Raji (cell line): ENCODE measurements around the gene BABAM2.

Source experiments
- POLR2A ChIP-seq: IDR thresholded peaks from 2 replicates; pipeline ENCODE4 v1.6.1; 2011; ENCODE audit warnings: low read depth, low read length, control low read depth; ENCODE audit not compliant: insufficient read depth

The BABAM2 gene

GRCh38 chr2:28231110-28231631 lies 340.6 kb downstream of the BABAM2 start:
- TF ChIP-seq POLR2A: no peak

DNA sequence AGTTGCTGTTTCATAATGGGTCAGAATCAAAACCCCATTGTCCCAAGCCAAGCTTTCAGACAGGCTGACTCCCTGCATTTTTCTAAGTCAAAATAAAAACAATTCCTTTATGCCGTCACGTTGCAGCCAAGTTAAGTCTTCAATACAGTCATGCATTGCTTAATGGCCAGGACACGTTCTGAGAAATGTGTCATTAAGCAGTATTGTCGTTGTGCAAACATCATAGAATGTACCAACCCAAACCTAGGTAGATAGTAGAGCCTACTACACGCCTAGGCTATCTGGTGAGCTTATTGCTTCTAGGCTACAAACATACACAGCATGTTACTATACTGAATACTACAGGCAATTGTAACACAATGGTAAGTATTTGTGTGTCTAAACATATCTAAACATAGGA lies 341.8 kb downstream of the BABAM2 start:
- TF ChIP-seq POLR2A: no peak

GRCh38 chr2:28233164-28233676 lies 342.7 kb downstream of the BABAM2 start:
- no peak for TF ChIP-seq POLR2A

GRCh38 chr2:28234807-28235206 lies 344.3 kb downstream of the BABAM2 start:
- TF ChIP-seq POLR2A: no peak

DNA sequence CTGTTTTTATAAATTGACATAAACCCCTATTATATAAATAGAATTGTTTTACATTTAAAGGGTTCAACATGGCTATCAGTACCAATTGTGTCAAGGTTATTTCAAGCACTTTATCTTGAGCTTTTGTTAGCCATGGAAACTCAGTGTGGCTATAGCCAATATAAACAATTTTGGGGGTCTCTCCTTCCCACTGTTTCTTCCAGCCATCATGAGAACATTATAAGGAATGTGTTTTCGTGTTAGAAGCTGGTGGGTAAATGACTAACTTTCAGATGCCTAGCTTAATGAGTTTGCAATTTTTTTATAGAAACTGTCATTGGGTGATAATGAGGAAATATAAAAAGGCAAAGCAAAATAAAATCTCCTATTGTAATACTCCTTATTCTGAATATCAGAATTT lies 348.7 kb downstream of the BABAM2 start:
- TF ChIP-seq POLR2A: no peak

DNA sequence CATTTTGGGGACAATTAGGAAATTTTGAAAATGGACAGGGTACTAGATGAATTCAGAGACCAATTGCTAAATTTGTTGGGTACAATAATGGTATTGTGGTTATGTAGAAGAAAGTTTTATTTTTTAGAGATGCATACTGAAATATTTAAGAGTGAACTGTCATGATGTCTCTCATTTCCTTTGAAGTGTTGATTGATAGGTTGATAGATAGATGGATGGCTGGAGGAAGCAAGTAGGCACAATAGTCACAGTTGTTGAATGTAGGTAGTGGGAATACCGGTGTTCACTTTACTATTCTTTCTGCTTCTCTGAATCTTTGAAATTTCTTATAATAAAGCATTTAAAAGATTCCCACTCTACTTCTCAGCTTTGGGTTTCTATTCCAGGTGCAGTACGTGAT lies 350.4 kb downstream of the BABAM2 start:
- TF ChIP-seq POLR2A: no peak

DNA sequence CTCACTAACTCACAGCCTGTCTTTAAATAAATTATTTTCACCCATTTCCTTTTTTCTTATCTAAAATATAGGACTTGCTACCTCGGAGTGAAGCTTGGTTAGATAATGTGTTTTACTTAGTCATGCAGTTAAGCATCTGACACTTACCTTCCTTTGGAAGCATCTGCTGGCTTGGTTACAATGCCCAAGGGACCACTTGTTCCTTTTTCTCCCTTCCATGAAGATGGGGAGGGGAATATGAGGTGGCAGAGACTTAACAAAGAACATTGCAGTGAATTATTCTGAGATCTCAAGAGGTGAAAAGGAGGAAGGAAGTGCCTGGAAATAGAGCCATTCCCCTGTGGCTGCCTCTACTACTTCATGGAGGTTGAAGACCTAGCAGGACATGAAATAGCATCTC lies 356.8 kb downstream of the BABAM2 start:
- no peak for TF ChIP-seq POLR2A

- no peak for TF ChIP-seq POLR2A
These were observed 357.2 kb downstream of the BABAM2 start for GRCh38 chr2:28247734-28248133.

DNA sequence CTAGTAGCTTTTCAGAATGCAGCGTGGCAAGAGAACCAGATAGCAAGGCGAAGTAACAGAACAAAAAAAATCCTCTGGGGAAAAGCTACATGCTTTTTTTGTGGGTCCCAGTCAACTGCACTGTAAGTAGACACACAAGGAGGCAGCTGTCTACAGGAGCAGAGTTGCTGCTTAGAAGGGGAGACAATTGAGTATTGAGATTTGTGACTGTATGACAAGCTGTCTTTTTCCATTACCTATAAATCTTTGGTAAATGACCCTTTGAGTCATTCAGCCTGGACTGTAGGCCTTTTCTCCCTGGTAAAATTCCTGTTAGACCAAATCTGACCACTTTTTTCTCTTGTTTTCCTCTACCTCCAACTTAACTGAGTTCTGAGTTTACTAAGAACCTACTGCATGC lies 358.0 kb downstream of the BABAM2 start:
- TF ChIP-seq POLR2A: no peak

- TF ChIP-seq POLR2A: no peak
These were observed 359.5 kb downstream of the BABAM2 start for GRCh38 chr2:28250006-28250405.

GRCh38 chr2:28251337-28251736 lies 360.8 kb downstream of the BABAM2 start:
- no peak for TF ChIP-seq POLR2A

- no peak for TF ChIP-seq POLR2A
These were observed 361.8 kb downstream of the BABAM2 start for GRCh38 chr2:28252311-28252710.

- TF ChIP-seq POLR2A: no peak
These were observed 363.0 kb downstream of the BABAM2 start for GRCh38 chr2:28253543-28253942.

- TF ChIP-seq POLR2A: no peak
These were observed 366.7 kb downstream of the BABAM2 start for GRCh38 chr2:28257182-28257581.

DNA sequence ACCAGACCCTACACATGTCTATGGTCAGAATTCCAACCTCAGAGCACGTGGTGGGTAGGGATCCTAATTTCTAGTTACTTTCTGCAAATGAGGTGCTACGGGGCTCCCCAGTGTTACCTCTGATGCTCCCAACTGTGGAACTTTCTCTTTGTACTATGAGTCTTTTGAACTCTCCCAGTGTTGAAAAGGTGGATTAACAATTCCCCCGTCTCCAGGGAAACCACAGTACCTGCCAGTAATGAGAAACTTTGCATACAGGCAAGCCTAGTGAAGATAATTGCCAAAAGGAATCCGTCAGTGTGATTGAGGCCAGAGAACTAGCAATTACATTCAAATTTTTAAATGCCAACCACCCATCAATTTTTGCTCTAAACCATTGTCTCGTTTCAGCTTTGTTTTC lies 373.2 kb downstream of the BABAM2 start:
- TF ChIP-seq POLR2A: no peak

GRCh38 chr2:28267282-28267681 lies 376.8 kb downstream of the BABAM2 start:
- TF ChIP-seq POLR2A: no peak

DNA sequence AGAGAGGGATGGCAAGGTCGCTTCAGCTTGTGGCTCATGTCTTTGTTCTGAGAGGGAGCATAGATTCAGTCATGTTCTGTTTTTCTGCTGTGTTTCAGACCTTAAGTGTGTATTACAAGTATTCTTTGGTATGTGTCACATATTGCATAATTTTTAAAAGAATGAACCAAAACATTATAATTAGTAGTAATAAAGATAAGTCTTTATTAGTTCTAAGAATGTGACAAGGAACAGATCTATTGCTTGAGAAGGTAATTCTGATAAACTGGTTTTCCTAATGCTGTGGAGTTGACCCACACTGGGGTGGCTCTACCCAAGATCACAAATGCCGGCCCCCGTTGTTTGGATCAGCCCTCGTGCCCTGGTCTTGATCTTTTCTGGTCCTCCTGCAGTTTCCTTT lies 377.9 kb downstream of the BABAM2 start:
- TF ChIP-seq POLR2A: no peak
